Smooth muscle cell (in vitro differentiated cells): ENCODE data around the gene ASB1. TPM values are rescaled to one million over a fixed set of nuclear protein-coding genes. Genes with fewer than 3 reads are reported as not detected.

ENCODE experiments used
- DNase-seq: peaks from one replicate; lab custom pipeline; 2025; ENCODE audit not compliant: unreplicated experiment; lab: John Stamatoyannopoulos, UW
- H2AFZ ChIP-seq: fragments of 200-600 bp; sonication (generic); 2 replicates; pipeline ENCODE4 v1.6.0; 2016; ENCODE audit warnings: antibody characterized with exemption, low read depth, mild to moderate bottlenecking
- H3F3A ChIP-seq: fragments of 200-600 bp; sonication (generic); 2 replicates; pipeline ENCODE4 v1.6.0; 2017; ENCODE audit warnings: antibody characterized with exemption, low read depth
- H3K27ac ChIP-seq: fragments of 200-600 bp; sonication (generic); 2 replicates; pipeline ENCODE4 v1.5.1; 2016; ENCODE audit warnings: low read depth, mild to moderate bottlenecking
- H3K27me3 ChIP-seq: fragments of 200-600 bp; sonication (generic); 2 replicates; pipeline ENCODE4 v1.6.1; 2016; ENCODE audit warnings: low read depth, mild to moderate bottlenecking
- H3K36me3 ChIP-seq: fragments of 200-600 bp; sonication (generic); 2 replicates; pipeline ENCODE4 v1.5.1; 2016; ENCODE audit warnings: low read depth
- H3K4me1 ChIP-seq: fragments of 200-600 bp; sonication (generic); 2 replicates; pipeline ENCODE4 v1.5.1; 2016; ENCODE audit warnings: low read depth
- H3K4me2 ChIP-seq: fragments of 200-600 bp; sonication (generic); 2 replicates; pipeline ENCODE4 v1.6.0; 2016; ENCODE audit warnings: mild to moderate bottlenecking
- H3K4me3 ChIP-seq: fragments of 200-600 bp; sonication (generic); 2 replicates; pipeline ENCODE4 v1.5.1; 2016; ENCODE audit warnings: mild to moderate bottlenecking
- H3K79me2 ChIP-seq: fragments of 200-600 bp; sonication (generic); 2 replicates; pipeline ENCODE4 v1.6.0; 2016; ENCODE audit warnings: low read depth, mild to moderate bottlenecking
- H3K9ac ChIP-seq: fragments of 200-600 bp; sonication (generic); 2 replicates; pipeline ENCODE4 v1.6.0; 2016; ENCODE audit warnings: low read depth
- H3K9me3 ChIP-seq: fragments of 200-600 bp; sonication (generic); replicated peaks from 2 replicates; pipeline ENCODE4 v1.5.1; 2016; ENCODE audit warnings: low read depth
- H4K20me1 ChIP-seq: fragments of 200-600 bp; sonication (generic); 2 replicates; pipeline ENCODE4 v1.6.0; 2016; ENCODE audit warnings: low read depth
- CTCF ChIP-seq: fragments of 200-600 bp; sonication (generic); IDR thresholded peaks from 2 replicates; pipeline ENCODE4 v1.5.1; 2017; ENCODE audit warnings: borderline replicate concordance, mild to moderate bottlenecking, antibody characterized with exemption; ENCODE audit not compliant: insufficient read depth, poor library complexity, severe bottlenecking
- WGBS: methylation state at CpG from one replicate; pipeline ENCODE4 v1.1.7; 2016; ENCODE audit warnings: low lambda C conversion rate; 5-methylcytosine and 5-hydroxymethylcytosine counted together
- polyA plus RNA-seq: library from polyadenylated mRNA; unstranded; fragments of >200 nt; fragmentation: Nextera tagmentation; extraction: Ambion mirVana; gene quantifications from 2 replicates; pipeline ENCODE4 v1.2.1, GENCODE V29; 2016
- total RNA-seq: library from RNA; depleted of rRNA; stranded (reverse); fragments of >200 nt; gene quantifications from 2 replicates; pipeline ENCODE4 v1.2.3, GENCODE V29; 2014

Gene ASB1
- total and polyA plus RNA-seq, 2 experiments from 2014 or later = 24.8 to 27.3 TPM

- H3K4me3 ChIP-seq = no peak overlapping the region
Observed at GRCh38 chr2:238493880-238494572, 67.3 kb downstream of the ASB1 start.

GRCh38 chr2:238494573-238494961 is 67.8 kb downstream of the ASB1 start:
- no peaks in the 10 kb centered on the region for H4K20me1 ChIP-seq
- WGBS = 96% methylated on average over 16 of the region's 16 CpGs
- no peaks in the 10 kb centered on the region for H3F3A ChIP-seq
- H3K4me3 ChIP-seq = no peak overlapping the region
- H3K4me2 ChIP-seq = no peak overlapping the region
- H3K27ac ChIP-seq = no peak overlapping the region
- H3K4me1 ChIP-seq = peaks cover 10% of the 10 kb centered on the region
- H3K9me3 ChIP-seq = no peaks in the 10 kb centered on the region
- H3K27me3 ChIP-seq = no peaks in the 10 kb centered on the region
- no peak for DNase-seq
- no peak overlapping the region for H2AFZ ChIP-seq
- no peaks in the 10 kb centered on the region for H3K36me3 ChIP-seq
- H3K9ac ChIP-seq = no peak overlapping the region
- no peaks in the 10 kb centered on the region for H3K79me2 ChIP-seq
- TF ChIP-seq CTCF = no peak

More at GRCh38 chr2:238493880-238494572, 67.3 kb downstream of the ASB1 start:
- Histone ChIP-seq H4K20me1 (no peaks in the 10 kb centered on the region), H3K4me1 (peaks cover 10% of the 10 kb centered on the region), H2AFZ (no peak overlapping the region), H3K27me3 (no peaks in the 10 kb centered on the region), H3K36me3 (no peaks in the 10 kb centered on the region), H3F3A (no peaks in the 10 kb centered on the region), H3K9me3 (no peaks in the 10 kb centered on the region), H3K79me2 (no peaks in the 10 kb centered on the region), H3K4me2 (no peak overlapping the region), H3K27ac (no peak overlapping the region), H3K9ac (no peak overlapping the region)
- TF ChIP-seq CTCF = no peak
- no peak for DNase-seq
- WGBS = 86% methylated on average over 18 of the region's 18 CpGs

GRCh38 chr2:238495422-238495821 is 68.7 kb downstream of the ASB1 start:
- no peaks in the 10 kb centered on the region for H3K27me3 ChIP-seq
- no peaks in the 10 kb centered on the region for H3K9me3 ChIP-seq
- H2AFZ ChIP-seq = no peak overlapping the region
- H3K4me2 ChIP-seq = no peak overlapping the region
- no peak overlapping the region for H3K9ac ChIP-seq
- no peak overlapping the region for H3K4me3 ChIP-seq
- TF ChIP-seq CTCF = no peak
- peaks cover 10% of the 10 kb centered on the region for H3K4me1 ChIP-seq
- 89% methylated on average over 10 of the region's 10 CpGs for WGBS
- no peaks in the 10 kb centered on the region for H3K36me3 ChIP-seq
- DNase-seq = no peak
- no peak overlapping the region for H3K27ac ChIP-seq
- H3F3A ChIP-seq = no peaks in the 10 kb centered on the region
- H3K79me2 ChIP-seq = no peaks in the 10 kb centered on the region
- no peaks in the 10 kb centered on the region for H4K20me1 ChIP-seq
